ENCODE results near the gene ECM2.

ECM2 gene

DNA sequence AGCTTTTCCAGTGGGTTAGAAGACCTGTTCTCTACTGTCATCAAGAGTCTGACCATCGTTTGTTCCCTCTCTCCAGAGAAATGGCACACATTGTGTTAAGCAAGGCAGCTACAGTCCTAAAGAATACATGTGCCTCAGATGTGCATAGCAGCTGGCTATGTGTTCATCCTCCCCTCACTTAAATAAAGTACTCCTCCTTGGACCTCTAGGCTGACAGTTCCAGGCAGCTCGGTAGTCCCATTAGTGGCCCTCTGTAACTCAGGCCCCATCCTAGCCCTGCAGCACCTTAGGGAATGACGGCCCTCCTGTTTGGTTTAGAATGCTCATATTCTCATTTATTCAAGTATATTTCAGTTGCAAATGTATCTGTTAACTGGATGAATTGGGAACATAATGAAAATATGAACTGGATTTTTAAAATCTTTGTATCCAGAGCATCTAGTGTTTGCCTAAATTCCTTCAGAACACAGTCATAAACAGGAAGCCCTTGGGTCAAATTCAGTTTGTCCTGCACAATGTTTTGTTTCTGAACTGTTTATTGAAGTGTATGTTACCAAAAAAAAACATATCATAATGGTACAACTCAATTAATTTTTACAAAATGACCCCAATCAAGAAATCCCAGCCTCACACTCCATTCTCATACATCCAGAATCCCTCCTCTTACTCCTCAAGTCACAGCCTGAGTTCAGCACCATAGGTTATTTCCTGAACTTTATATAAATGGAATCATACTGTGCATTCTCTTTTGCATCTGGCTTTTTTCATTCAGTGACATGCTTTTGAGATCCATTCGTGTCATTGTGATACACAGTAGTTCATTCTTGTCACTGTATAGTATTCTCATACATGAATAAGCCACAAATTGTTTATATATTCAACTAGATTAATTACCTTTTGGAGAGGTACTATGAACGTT is 51.9 kb downstream of the ECM2 start:
- no peak overlapping the region for H3K27ac ChIP-seq
- TF ChIP-seq, protein P1, sequence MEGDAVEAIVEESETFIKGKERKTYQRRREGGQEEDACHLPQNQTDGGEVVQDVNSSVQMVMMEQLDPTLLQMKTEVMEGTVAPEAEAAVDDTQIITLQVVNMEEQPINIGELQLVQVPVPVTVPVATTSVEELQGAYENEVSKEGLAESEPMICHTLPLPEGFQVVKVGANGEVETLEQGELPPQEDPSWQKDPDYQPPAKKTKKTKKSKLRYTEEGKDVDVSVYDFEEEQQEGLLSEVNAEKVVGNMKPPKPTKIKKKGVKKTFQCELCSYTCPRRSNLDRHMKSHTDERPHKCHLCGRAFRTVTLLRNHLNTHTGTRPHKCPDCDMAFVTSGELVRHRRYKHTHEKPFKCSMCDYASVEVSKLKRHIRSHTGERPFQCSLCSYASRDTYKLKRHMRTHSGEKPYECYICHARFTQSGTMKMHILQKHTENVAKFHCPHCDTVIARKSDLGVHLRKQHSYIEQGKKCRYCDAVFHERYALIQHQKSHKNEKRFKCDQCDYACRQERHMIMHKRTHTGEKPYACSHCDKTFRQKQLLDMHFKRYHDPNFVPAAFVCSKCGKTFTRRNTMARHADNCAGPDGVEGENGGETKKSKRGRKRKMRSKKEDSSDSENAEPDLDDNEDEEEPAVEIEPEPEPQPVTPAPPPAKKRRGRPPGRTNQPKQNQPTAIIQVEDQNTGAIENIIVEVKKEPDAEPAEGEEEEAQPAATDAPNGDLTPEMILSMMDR (conservative IDR thresholded peaks at IDR 0.05) = no peak

DNA sequence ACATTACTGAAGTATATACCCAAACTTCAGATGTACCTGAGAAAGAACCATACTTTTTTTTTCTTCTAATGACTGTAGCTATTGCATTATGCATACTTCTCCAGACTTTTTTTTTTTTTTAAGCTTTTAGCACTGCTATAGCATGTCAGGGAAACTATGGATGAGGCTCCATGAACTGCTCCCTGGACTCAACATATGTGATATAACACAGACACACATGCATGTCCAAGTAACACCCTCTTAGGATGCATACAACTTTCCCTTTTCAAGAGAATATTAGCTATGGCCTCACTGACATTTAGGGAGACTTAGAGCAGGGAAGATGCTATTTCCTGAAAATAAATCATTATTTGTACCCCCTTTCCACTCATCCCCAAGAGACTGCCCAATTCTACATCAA is 53.0 kb downstream of the ECM2 start:
- H3K27ac ChIP-seq = no peak overlapping the region
- TF ChIP-seq, protein P1 (conservative IDR thresholded peaks at IDR 0.05) = no peak

DNA sequence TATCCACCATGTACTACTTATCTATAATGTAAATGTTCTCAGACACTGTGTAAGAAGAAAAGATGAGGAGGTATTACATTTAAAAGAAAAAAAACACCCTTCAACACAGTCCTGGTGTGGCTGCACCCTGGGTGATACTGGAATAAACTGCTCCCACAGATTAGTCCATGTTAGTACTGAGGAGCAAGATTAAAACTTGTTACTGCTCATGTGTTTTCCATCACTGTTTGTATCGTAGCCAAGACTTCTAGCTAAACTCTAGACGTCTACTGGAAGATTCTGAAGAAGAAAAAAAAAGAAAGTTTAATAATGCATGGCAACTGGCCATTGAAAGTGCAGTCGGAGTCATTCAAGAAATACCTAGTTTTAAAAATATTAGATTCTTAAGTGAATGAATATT is 53.5 kb downstream of the ECM2 start, which contains the start of gene ASPN:
TSS of gene ASPN (minus strand) at position 178 of the 400 bp plus-strand sequence.
- TF ChIP-seq, protein P1 (conservative IDR thresholded peaks at IDR 0.05) = no peak
- H3K27ac ChIP-seq = peak within 1 kb of the TSS; percentile 58

DNA sequence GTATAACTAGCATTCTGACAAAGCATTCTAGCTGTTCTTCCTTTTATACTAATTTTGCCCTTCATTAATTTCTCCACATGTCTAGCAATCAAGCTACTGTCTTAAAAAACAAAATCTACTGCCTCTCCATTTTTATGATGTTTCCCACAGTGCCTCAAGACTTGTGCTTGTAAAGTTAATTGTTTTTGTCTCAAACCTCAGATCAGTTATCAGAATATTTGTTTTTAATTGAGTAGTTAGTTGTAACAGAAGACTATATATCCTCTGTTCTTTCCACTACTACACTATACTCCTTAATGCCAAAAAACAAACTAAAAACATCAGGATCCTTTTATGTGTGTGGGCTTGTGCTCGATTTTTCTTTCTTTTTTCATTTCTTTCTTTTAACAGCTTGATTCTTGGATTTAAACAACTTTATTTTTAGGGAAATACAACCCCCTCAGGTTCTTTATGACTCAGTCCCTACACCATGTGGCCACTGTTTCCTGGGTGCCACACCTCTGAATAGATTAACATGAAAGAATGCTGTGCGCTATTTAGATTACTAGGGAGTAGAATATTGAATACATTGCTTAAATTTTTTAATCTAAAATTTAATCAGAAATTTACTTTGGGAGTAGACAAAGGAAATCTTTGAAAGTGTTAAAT is 54.7 kb downstream of the ECM2 start:
- H3K27ac ChIP-seq = peak overlapping the region; percentile 58
- TF ChIP-seq, protein P1 (conservative IDR thresholded peaks at IDR 0.05) = no peak

DNA sequence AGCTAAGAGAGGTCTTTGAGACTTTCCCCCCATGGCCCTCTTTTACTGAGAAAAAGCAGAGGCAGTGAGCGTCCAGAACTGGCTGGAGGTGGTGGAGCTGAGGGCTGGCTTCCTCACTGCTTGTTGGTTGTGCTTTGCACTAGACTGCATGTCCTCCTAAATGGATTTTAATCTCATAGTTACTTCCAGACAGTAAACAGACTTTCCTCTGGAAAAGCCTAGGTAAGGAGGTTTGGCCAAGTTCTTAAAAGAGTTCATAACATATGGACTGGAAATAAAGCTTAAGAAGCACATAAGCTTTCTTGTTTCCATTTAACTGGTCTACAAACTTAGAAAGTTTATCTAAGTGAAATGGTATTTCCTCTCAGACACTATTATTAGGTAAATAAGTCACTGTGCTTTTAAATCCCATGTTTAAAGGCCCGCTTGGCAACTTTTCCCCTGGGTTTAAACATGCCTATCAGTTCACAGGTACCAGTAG is 55.5 kb downstream of the ECM2 start:
- peak overlapping the region; percentile 58 for H3K27ac ChIP-seq
- TF ChIP-seq, protein P1 (conservative IDR thresholded peaks at IDR 0.05) = no peak

DNA sequence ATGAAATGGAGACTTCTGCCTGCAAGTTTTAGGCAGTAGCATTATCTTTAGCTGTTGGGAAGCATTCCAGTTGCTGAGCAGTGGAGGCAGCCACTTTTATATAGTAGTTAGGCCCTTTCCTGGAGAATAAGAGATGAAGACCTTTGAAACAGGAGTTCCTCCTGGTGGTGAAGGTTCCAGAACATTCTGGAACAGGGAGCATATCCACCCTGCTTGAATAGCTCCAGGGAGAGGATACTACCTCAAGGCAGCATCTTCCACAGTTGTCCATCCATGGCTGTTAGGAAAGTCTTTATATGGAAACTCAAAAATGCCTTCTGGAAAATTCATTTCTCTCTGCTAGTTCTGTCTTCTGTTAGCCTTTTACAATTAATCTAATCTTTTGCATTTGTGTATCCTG is 56.4 kb downstream of the ECM2 start:
- peak overlapping the region; percentile 58 for H3K27ac ChIP-seq
- TF ChIP-seq, protein P1 (conservative IDR thresholded peaks at IDR 0.05) = no peak

DNA sequence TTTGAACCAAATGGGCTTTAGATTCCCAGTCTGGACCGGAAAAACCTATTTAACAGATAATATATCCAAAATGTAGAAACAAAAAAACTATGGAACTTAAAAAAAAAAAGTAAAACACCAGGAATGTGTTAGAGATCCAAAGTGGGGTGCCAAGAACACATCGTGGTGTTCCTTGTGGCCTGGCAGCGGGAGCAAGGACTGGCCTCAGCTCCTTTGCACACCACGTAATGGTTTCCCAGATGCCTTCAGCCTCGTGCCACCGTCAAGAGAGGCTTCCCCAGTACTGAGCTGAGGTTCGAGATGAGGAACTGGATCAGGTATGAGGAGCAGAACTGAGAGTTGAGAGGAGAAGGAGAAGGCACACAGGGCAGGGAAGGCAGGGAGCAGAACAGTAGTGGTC is 57.0 kb downstream of the ECM2 start:
- peak overlapping the region; percentile 58 for H3K27ac ChIP-seq
- TF ChIP-seq, protein P1 (conservative IDR thresholded peaks at IDR 0.05) = no peak
